Measurements from ENCODE around the gene RCC1.

- TF ChIP-seq FOXP1 (CRISPR knock-in tag; IDR thresholded peaks at IDR 0.05; ENCODE audit: borderline replicate concordance) (no peak), TCF7 (CRISPR knock-in tag; IDR thresholded peaks at IDR 0.05; ENCODE audit: low read depth) (no peak), SP1 (CRISPR knock-in tag; conservative IDR thresholded peaks at IDR 0.05) (no peak), ETV6 (CRISPR knock-in tag; IDR thresholded peaks at IDR 0.05) (no peak)
These were observed 45.5 kb downstream of the RCC1 start for GRCh38 chr1:28551381-28551780.
